Stomach (tissue), 9 donors: ENCODE data around the gene SFT2D3. TPM values are rescaled to one million over a fixed set of nuclear protein-coding genes. Genes with fewer than 3 reads are reported as not detected.

Experiments
- DNase-seq, 2 donors: peaks; one replicate each; pipeline versions ENCODE4 v3.0.0 to v3.0.0-alpha.2; 2013 to 2019
- H3K27ac ChIP-seq, 5 donors: fragments of 200-600 bp in 4 of 5; sonication (generic) in 4 of 5; one replicate each; pipeline ENCODE4 v1.5.1; 2013 to 2019; ENCODE audit warnings: mild to moderate bottlenecking in 1 of 5, moderate library complexity in 1 of 5
- H3K27me3 ChIP-seq, 3 donors: fragments of 200-600 bp; sonication (generic); one replicate each; pipeline ENCODE4 v1.5.1; 2017 to 2019; ENCODE audit warnings: mixed run types in 1 of 3
- H3K36me3 ChIP-seq, 4 donors: fragments of 200-600 bp; sonication (generic); 1 replicate in 3 of 4; 2 replicates in 1 of 4; pipeline ENCODE4 v1.5.1; 2016 to 2019
- H3K4me1 ChIP-seq, 4 donors: fragments of 200-600 bp; sonication (generic); one replicate each; pipeline ENCODE4 v1.5.1; 2016 to 2019
- H3K4me3 ChIP-seq, 4 donors: fragments of 200-600 bp; sonication (generic) in 3 of 4; one replicate each; pipeline ENCODE4 v1.5.1; 2016 to 2019; ENCODE audit warnings: mild to moderate bottlenecking in 1 of 4
- H3K9me3 ChIP-seq, 4 donors: fragments of 200-600 bp; sonication (generic); one replicate each; pipeline ENCODE4 v1.5.1; 2016 to 2019
- EP300 ChIP-seq: sonication (generic); formaldehyde crosslinking; IDR thresholded peaks from one replicate; pipeline ENCODE4 v1.6.1; 2017; ENCODE audit warnings: antibody characterized with exemption
- POLR2A ChIP-seq, 4 donors: fragments of 450-650 bp; IDR thresholded peaks; one replicate each; pipeline ENCODE4 v1.6.1; 2016; ENCODE audit warnings: antibody characterized with exemption in 4 of 4, control low read depth in 2 of 4, mild to moderate bottlenecking in 1 of 4, moderate library complexity in 1 of 4
- POLR2AphosphoS5 ChIP-seq, 3 donors: sonication (generic); formaldehyde crosslinking; IDR thresholded peaks; one replicate each; pipeline ENCODE4 v1.6.1; 2016; ENCODE audit warnings: antibody characterized with exemption in 3 of 3
- WGBS, 5 donors: extraction: QIAGEN DNeasy Blood & Tissue Kit in 3 of 5; methylation state at CpG; one replicate each; pipeline versions ENCODE4 v1.1.5 to v1.1.7; 2013 to 2018; 5-methylcytosine and 5-hydroxymethylcytosine counted together
- intact Hi-C: fragments of 100-400 bp; cut with DNase I; formaldehyde crosslinking; loops from one replicate; pipeline ENCODE4 v1.15.1; 2023; ENCODE audit warnings: low total_unique reads
- polyA plus RNA-seq, 3 donors: library from polyadenylated mRNA; stranded (reverse); fragments of 200-250 nt; gene quantifications; one replicate each; pipeline ENCODE4 v1.2.3, GENCODE V29; 2013
- total RNA-seq, 5 donors: library from RNA; depleted of rRNA; stranded (reverse); fragments of >200 nt; gene quantifications; one replicate each; pipeline versions ENCODE4 v1.1.0 to v1.2.3, GENCODE V29; 2014 to 2016
- TF ChIP-seq, protein P1 (sequence below), 7 experiments: fragments of 450-650 bp in 4 of 7; fragments of 200-600 bp in 3 of 7; sonication (generic) in 3 of 7; IDR thresholded peaks; one replicate each; pipeline ENCODE4 v1.5.1; 2016 to 2019; ENCODE audit warnings: antibody characterized with exemption in 7 of 7, control low read depth in 2 of 7, mild to moderate bottlenecking in 1 of 7
- donor health status: healthy with polysubstance abuse.
- donor health status: Bipolar disorder and iron deficiency.
- donor health status: healthy.

The SFT2D3 gene
- total and polyA plus RNA-seq, 8 donors: 2.1 to 35.6 (median 6.6) TPM

- DNase-seq: no peak
- WGBS, 5 donors: 73 to 84% (median 76%) methylated on average over 14 to 16 of the region's 16 CpGs
- Histone ChIP-seq H3K36me3 (peaks cover 0 to 27% (median 8%) of the 10 kb centered on the region in 4 donors), H3K27ac (peak overlapping the region in 4 of 5 donors; percentile 42 to 90 (median 83)), H3K4me1 (peaks cover 16 to 89% (median 62%) of the 10 kb centered on the region in 4 donors), H3K9me3 (no peaks in the 10 kb centered on the region), H3K4me3 (no peak overlapping the region), H3K27me3 (no peaks in the 10 kb centered on the region)
- TF ChIP-seq POLR2AphosphoS5 (IDR thresholded peaks at IDR 0.05) (no peak), POLR2A (IDR thresholded peaks at IDR 0.05) (no peak), EP300 (no peak)
- intact Hi-C loops: no loop called here
Observed at GRCh38 chr2:127653421-127654083, 47.7 kb upstream of the SFT2D3 start.

DNA sequence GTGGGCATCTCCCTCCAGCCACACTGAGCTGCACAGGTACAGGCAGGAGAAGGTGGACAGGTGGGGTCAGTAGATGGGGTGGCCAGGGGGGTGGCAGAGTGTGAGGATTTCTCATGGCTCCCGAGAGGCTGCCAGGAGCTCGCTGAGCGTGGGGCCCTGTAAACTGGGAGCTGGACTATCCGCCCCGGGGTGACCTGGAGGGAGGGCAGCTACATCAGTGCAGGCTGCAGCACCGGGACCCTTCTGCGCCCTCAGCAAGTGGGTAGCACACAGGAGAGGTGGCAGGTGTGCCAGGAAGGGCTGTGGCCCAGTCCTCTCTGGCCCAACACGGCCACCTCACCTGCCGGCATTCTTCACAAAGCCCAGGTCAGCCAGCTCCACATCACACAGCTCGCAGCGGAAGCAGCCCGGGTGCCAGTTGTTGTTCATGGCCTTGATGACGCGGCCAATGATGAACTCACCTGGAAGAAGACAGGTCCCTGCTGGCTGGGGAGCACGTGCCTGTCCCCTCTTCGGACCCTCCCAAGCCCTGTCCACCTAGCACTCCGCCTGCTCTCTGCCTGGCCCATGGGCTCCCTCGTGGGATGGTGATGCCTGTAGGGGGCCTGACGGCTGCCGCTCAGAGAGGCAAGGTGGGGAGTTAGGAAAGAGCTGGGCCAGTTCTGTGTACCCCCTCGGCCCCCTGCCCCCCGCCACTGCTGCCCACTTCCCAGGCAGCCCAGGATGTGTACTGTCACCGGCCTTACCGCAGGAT lies 47.0 kb upstream of the SFT2D3 start:
- Histone ChIP-seq H3K36me3 (peaks cover 0 to 27% (median 8%) of the 10 kb centered on the region in 4 donors), H3K27ac (peak overlapping the region in 3 of 5 donors; percentile 82 to 90 (median 84)), H3K4me1 (peaks cover 13 to 92% (median 62%) of the 10 kb centered on the region in 4 donors), H3K9me3 (no peaks in the 10 kb centered on the region), H3K27me3 (no peaks in the 10 kb centered on the region), H3K4me3 (no peak overlapping the region)
- TF ChIP-seq POLR2A (IDR thresholded peaks at IDR 0.05): no peak
- WGBS, 5 donors: 79 to 91% (median 86%) methylated on average over 17 to 24 of the region's 24 CpGs
- no peak for DNase-seq
- intact Hi-C loops: no loop called here

DNA sequence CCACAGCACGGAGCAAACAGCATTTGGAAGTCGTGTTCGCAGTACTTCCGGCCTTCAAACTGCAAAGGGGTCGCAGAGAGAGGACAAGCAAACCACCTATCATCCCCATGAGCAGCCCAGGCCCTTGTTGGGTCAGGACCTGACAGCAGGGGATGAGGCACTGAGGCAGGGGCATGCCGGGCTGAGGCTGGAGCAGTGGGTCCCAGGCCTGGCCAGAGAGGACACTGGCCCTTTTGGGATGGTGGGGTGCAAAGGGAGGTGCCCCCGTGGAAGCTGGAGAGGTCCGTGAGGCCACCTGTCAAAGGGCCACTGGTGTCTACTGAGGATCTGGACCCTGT lies 46.5 kb upstream of the SFT2D3 start:
- TF ChIP-seq, protein P1, sequence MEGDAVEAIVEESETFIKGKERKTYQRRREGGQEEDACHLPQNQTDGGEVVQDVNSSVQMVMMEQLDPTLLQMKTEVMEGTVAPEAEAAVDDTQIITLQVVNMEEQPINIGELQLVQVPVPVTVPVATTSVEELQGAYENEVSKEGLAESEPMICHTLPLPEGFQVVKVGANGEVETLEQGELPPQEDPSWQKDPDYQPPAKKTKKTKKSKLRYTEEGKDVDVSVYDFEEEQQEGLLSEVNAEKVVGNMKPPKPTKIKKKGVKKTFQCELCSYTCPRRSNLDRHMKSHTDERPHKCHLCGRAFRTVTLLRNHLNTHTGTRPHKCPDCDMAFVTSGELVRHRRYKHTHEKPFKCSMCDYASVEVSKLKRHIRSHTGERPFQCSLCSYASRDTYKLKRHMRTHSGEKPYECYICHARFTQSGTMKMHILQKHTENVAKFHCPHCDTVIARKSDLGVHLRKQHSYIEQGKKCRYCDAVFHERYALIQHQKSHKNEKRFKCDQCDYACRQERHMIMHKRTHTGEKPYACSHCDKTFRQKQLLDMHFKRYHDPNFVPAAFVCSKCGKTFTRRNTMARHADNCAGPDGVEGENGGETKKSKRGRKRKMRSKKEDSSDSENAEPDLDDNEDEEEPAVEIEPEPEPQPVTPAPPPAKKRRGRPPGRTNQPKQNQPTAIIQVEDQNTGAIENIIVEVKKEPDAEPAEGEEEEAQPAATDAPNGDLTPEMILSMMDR (IDR thresholded peaks at IDR 0.05): no peak
- TF ChIP-seq POLR2AphosphoS5 (IDR thresholded peaks at IDR 0.05): no peak
- no peak for TF ChIP-seq EP300
- TF ChIP-seq POLR2A (IDR thresholded peaks at IDR 0.05): no peak
- DNase-seq: no peak
- H3K4me1 ChIP-seq: peaks cover 7 to 92% (median 61%) of the 10 kb centered on the region in 4 donors
- H3K27me3 ChIP-seq: no peaks in the 10 kb centered on the region
- intact Hi-C loops: no loop called here
- peak overlapping the region in 3 of 5 donors; percentile 82 to 90 (median 84) for H3K27ac ChIP-seq
- H3K9me3 ChIP-seq: no peaks in the 10 kb centered on the region
- no peak overlapping the region for H3K4me3 ChIP-seq
- peaks cover 0 to 27% (median 8%) of the 10 kb centered on the region in 4 donors for H3K36me3 ChIP-seq
- WGBS, 5 donors: 80 to 92% (median 90%) methylated on average over 8 of the region's 8 CpGs

DNA sequence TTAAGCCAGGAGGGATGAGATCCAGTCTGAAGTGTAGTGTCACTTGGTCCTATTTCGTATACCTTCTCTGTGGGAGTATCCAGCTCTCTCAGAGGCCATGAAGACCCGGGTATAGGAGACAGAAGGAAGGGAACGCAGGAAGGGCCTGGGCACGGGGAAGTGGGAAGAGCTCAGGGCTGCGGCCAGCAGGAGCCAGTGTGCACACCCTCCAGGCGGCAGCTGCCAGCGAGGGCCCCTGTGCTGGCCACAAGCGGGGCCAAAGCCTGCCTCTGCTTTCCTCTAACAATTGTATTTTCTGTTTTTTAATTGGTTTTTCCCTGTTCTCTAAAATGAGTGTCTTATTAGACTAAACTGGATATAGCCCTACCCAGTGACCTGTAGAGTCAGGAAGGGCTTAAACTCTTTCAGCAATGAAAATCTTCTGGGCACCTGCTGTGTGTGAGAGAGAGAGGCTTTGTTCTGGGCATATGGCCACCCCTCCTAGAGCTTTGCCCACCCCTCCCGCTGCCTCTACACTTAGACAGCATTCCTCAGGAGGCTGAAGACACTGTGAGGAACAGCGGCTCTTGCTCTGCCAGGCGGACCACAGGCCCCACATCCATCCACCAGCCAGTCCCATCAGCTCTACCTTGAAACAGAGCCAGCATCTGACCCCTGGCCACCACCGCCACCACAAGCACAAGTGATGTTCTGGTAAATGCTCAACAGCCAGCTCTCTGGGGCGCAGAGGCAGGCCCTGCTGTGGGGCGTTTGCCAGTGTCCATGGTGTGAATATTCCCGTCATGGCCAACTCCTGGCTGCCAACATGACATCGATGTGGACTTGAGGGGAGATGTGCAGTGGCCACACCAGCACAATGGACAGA lies 45.9 kb upstream of the SFT2D3 start:
- no peak for DNase-seq
- TF ChIP-seq EP300 (no peak), POLR2A (IDR thresholded peaks at IDR 0.05) (no peak), POLR2AphosphoS5 (IDR thresholded peaks at IDR 0.05) (no peak)
- TF ChIP-seq, protein P1 (IDR thresholded peaks at IDR 0.05): no peak
- Histone ChIP-seq H3K36me3 (peaks cover 0 to 27% (median 8%) of the 10 kb centered on the region in 4 donors), H3K27ac (peak overlapping the region in 3 of 5 donors; percentile 82 to 90 (median 84)), H3K4me1 (peaks cover under 1 to 86% (median 61%) of the 10 kb centered on the region in 4 donors), H3K9me3 (no peaks in the 10 kb centered on the region), H3K4me3 (no peak overlapping the region), H3K27me3 (no peaks in the 10 kb centered on the region)
- WGBS, 5 donors: 76 to 85% (median 81%) methylated on average over 16 of the region's 16 CpGs
- intact Hi-C loops: no loop called here
